Lower leg skin (tissue), 3 donors: ENCODE data around the gene SATB1.
"Not testable (repeated sequence)": the region's sequence is repeated elsewhere in the genome, so short reads cannot be mapped to it uniquely, and the experiment has no call there.

Experiments used
- POLR2A ChIP-seq, 2 donors: fragments of 450-650 bp; IDR thresholded peaks; one replicate each; pipeline ENCODE4 v1.6.1; 2016 to 2017; ENCODE audit warnings: antibody characterized with exemption in 2 of 2, mild to moderate bottlenecking in 1 of 2, moderate library complexity in 1 of 2
- TF ChIP-seq, protein P1 (sequence below), 3 donors: fragments of 450-650 bp; IDR thresholded peaks; one replicate each; pipeline ENCODE4 v1.5.1; 2016; ENCODE audit warnings: antibody characterized with exemption in 3 of 3, mild to moderate bottlenecking in 3 of 3, moderate library complexity in 2 of 3

DNA sequence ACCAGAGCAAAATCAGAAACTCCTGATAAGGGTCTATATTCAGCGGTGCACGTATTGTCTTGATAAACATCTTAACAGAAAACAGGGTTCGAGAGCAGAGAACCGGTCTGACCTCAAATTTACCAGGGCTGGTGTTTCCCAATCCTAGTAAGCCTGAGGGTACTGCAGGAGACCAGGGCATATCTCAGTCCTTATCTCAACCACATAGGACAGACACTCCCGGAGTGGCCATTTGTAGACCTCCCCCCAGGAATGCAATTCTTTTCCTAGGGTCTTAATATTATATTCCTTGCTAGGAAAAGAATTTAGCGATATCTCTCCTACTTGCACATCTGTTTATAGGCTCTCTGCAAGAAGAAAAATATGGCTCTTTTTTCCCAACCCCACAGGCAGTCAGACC is 24.5 kb upstream of the SATB1 start:
- TF ChIP-seq POLR2A (IDR thresholded peaks at IDR 0.05), result not testable (repeated sequence)
- TF ChIP-seq, protein P1, sequence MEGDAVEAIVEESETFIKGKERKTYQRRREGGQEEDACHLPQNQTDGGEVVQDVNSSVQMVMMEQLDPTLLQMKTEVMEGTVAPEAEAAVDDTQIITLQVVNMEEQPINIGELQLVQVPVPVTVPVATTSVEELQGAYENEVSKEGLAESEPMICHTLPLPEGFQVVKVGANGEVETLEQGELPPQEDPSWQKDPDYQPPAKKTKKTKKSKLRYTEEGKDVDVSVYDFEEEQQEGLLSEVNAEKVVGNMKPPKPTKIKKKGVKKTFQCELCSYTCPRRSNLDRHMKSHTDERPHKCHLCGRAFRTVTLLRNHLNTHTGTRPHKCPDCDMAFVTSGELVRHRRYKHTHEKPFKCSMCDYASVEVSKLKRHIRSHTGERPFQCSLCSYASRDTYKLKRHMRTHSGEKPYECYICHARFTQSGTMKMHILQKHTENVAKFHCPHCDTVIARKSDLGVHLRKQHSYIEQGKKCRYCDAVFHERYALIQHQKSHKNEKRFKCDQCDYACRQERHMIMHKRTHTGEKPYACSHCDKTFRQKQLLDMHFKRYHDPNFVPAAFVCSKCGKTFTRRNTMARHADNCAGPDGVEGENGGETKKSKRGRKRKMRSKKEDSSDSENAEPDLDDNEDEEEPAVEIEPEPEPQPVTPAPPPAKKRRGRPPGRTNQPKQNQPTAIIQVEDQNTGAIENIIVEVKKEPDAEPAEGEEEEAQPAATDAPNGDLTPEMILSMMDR (IDR thresholded peaks at IDR 0.05), result not testable (repeated sequence)
